SK-N-SH treated with all-trans-retinoic acid at 6 μM for 48 hours (cell line): Measurements from ENCODE around the gene CTAG1A.
"Not testable (repeated sequence)": the region's sequence is repeated elsewhere in the genome, so short reads cannot be mapped to it uniquely, and the experiment has no call there.

Source experiments
- BACH2 ChIP-seq: fragments of 250-450 bp; sonication (Bioruptor Pico); IDR thresholded peaks from 2 replicates; pipeline ENCODE4 v1.9.0; 2021; ENCODE audit warnings: mild to moderate bottlenecking, borderline replicate concordance
- CREB5 ChIP-seq: fragments of 250-450 bp; sonication (Bioruptor Pico); IDR thresholded peaks from 2 replicates; pipeline ENCODE4 v1.5.1; 2020; ENCODE audit warnings: low read depth, mild to moderate bottlenecking, moderate library complexity
- CSRNP3 ChIP-seq: fragments of 250-450 bp; sonication (Bioruptor Pico); IDR thresholded peaks from 2 replicates; pipeline ENCODE4 v1.5.1; 2021; ENCODE audit warnings: mild to moderate bottlenecking, moderate library complexity
- OSR1 ChIP-seq: fragments of 250-450 bp; sonication (Bioruptor Pico); IDR thresholded peaks from 2 replicates; pipeline ENCODE4 v1.8.0; 2022; ENCODE audit warnings: moderate library complexity, mild to moderate bottlenecking, inconsistent platforms
- PATZ1 ChIP-seq: fragments of 250-450 bp; sonication (Bioruptor Pico); IDR thresholded peaks from 2 replicates; pipeline ENCODE4 v1.8.0; 2020; ENCODE audit warnings: mild to moderate bottlenecking, moderate library complexity, borderline replicate concordance

- not testable (repeated sequence) for TF ChIP-seq CREB5; OSR1 (CRISPR knock-in tag); PATZ1 (CRISPR knock-in tag); CSRNP3 (CRISPR knock-in tag); BACH2 (CRISPR knock-in tag)
Observed at GRCh38 chrX:154590415-154590814, 5.5 kb downstream of the CTAG1A start.
